ENCODE measurements around the gene OLIG1.

The OLIG1 gene, protein sequence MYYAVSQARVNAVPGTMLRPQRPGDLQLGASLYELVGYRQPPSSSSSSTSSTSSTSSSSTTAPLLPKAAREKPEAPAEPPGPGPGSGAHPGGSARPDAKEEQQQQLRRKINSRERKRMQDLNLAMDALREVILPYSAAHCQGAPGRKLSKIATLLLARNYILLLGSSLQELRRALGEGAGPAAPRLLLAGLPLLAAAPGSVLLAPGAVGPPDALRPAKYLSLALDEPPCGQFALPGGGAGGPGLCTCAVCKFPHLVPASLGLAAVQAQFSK

DNA sequence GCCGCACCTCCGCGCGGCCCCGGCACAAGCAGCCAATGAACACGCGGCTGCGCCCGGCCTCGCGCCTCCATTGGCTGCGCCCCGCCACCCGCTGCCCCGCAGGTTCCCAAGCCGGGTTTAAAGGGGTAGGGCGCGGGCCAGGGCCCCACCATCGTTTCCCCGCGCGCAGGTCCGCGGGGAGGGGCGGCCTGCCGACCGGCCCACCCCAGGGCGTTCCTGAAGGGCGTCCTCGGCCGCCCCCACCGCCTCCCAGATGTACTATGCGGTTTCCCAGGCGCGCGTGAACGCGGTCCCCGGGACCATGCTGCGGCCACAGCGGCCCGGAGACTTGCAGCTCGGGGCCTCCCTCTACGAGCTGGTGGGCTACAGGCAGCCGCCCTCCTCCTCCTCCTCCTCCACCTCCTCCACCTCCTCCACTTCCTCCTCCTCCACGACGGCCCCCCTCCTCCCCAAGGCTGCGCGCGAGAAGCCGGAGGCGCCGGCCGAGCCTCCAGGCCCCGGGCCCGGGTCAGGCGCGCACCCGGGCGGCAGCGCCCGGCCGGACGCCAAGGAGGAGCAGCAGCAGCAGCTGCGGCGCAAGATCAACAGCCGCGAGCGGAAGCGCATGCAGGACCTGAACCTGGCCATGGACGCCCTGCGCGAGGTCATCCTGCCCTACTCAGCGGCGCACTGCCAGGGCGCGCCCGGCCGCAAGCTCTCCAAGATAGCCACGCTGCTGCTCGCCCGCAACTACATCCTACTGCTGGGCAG lies at the start of gene OLIG1:
TSS of gene OLIG1 (plus strand) at position 148 of the 750 bp plus-strand sequence. CDS start at position 254, 106 bp downstream.
- TF ChIP-seq, protein P1, sequence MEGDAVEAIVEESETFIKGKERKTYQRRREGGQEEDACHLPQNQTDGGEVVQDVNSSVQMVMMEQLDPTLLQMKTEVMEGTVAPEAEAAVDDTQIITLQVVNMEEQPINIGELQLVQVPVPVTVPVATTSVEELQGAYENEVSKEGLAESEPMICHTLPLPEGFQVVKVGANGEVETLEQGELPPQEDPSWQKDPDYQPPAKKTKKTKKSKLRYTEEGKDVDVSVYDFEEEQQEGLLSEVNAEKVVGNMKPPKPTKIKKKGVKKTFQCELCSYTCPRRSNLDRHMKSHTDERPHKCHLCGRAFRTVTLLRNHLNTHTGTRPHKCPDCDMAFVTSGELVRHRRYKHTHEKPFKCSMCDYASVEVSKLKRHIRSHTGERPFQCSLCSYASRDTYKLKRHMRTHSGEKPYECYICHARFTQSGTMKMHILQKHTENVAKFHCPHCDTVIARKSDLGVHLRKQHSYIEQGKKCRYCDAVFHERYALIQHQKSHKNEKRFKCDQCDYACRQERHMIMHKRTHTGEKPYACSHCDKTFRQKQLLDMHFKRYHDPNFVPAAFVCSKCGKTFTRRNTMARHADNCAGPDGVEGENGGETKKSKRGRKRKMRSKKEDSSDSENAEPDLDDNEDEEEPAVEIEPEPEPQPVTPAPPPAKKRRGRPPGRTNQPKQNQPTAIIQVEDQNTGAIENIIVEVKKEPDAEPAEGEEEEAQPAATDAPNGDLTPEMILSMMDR (IDR thresholded peaks at IDR 0.05; ENCODE audit: low read depth, low read length): no peak
- no peak within 1 kb of the TSS for H3K4me3 ChIP-seq (ENCODE audit: low read depth, low read length)

DNA sequence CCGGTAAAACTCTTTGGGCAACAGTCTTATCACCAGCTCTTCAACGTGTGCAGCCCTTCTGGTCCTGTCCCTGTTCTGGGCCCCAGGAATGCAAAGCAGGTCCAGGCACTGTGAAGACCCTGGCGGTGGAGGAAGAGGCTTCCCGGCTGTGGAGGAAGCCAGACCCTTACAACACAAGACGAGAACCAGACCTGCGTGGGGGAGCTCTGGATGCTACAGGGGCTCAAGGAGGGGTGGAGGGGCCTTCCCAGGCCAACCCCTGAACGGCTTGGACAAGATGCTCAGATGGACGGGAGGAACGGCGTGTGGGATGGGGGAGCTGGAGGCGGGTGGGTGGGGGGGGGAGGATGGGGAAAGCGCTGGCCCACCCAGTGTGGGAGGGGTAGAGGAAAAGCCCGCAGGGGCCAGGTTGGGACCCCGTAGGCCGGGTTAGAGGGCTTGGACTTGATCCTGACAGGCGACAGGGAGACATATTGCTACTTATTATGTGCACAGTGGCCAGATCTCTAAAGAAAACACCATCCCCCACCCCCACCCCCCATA lies 49.3 kb upstream of the OLIG1 start:
- TF ChIP-seq, protein P1 (IDR thresholded peaks at IDR 0.05; ENCODE audit: low read depth, low read length): no peak
- H3K4me3 ChIP-seq (ENCODE audit: low read depth, low read length): no peak overlapping the region

DNA sequence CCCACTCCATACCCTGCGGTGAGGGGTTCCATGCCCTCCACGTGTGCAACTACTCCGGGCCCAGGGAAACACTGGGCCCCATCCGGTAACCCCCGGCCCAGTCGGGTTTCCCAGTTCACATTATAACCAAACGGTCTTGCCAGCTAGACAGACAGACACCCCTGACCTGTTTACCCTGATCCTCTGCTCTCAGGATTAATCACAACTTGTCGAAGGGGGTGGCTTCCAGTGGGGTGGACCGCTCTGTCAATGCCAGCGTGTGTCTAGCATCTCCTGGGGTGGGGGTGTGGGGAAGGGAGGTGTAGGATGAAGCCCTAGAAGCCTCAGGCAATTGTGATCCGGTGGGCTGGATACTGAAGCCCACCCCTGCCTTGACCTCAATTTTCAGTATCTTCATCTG lies 48.8 kb upstream of the OLIG1 start:
- H3K4me3 ChIP-seq (ENCODE audit: low read depth, low read length): no peak overlapping the region
- TF ChIP-seq, protein P1 (IDR thresholded peaks at IDR 0.05; ENCODE audit: low read depth, low read length): no peak

DNA sequence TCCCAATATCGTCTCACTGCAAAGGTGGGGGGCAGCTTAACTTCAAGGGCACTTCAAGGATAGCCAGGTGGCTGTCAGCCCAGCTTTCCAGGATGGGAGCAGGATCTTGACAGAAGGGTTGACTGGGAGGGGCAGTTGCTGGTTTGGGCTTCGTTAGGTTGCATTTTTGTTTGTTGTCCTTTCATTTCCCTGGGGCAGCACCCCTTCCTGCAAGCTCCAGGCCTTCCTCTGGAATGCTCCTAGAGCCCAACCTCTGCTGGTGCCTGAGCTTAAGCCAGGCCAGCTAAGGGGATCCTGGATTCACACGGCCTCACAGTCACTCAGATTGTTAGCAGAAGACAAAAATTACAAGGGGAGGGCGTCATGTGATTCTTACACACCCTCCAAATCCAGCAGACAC lies 48.3 kb upstream of the OLIG1 start:
- TF ChIP-seq, protein P1 (IDR thresholded peaks at IDR 0.05; ENCODE audit: low read depth, low read length): no peak
- H3K4me3 ChIP-seq (ENCODE audit: low read depth, low read length): no peak overlapping the region

DNA sequence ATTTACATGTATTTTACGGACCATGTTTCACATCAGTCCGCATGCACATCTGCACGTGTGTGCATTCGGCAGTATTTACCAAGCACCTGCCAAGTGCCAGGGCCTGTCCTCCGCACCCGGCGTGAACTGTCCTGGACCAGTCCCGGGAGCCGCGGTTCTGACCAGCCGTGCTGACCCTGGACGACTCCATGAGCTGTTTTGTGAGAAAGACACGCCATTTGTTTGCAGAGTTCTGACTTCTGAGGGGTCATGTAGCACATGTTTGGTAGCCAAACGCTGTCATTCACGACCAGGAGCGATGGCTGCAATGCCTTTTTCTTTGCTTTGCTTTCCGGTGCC lies 47.5 kb upstream of the OLIG1 start:
- no peak overlapping the region for H3K4me3 ChIP-seq (ENCODE audit: low read depth, low read length)
- TF ChIP-seq, protein P1 (IDR thresholded peaks at IDR 0.05; ENCODE audit: low read depth, low read length): no peak

DNA sequence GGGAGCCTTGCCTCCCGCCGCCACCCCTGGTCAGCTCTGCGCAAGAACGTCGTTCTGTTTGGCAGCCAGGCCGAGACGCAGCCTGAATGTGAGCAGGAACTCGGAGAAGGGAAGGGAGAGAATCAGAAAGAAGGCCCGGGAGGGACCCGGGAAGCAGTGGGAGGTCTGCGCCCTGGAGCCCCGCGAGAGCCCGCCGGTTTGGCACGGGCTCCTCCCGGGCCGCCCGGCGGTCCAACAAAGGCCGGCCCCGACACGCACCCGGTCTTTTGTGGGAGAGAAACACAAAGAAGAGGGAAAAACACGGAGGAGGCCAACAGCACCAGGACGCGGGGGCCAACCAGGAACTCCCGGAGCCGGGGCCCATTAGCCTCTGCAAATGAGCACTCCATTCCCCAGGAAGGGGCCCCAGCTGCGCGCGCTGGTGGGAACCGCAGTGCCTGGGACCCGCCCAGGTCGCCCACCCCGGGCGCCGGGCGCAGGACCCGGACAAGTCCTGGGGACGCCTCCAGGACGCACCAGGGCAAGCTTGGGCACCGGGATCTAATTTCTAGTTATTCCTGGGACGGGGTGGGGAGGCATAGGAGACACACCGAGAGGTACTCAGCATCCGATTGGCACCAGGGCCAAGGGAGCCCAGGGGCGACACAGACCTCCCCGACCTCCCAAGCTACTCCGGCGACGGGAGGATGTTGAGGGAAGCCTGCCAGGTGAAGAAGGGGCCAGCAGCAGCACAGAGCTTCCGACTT lies 46.9 kb upstream of the OLIG1 start:
- TF ChIP-seq, protein P1 (IDR thresholded peaks at IDR 0.05; ENCODE audit: low read depth, low read length): no peak
- H3K4me3 ChIP-seq (ENCODE audit: low read depth, low read length): no peak overlapping the region

Data from WI38 (cell line).